GM18868 (cell line): ENCODE data around the gene MLLT3.

Source experiments
- ATAC-seq: cut with Tn5 transposase; IDR thresholded peaks from one replicate; pipeline ENCODE4 v1.9.1; 2021; ENCODE audit warnings: mild to moderate bottlenecking, moderate library complexity; ENCODE audit not compliant: unreplicated experiment

Gene MLLT3

GRCh38 chr9:20630241-20630943 lies 8.1 kb upstream of the MLLT3 start:
- no peak for ATAC-seq

- no peak for ATAC-seq
These were observed 2.7 kb upstream of the MLLT3 start for GRCh38 chr9:20625003-20625349.

GRCh38 chr9:20624201-20625002 lies 2.1 kb upstream of the MLLT3 start:
- peak; percentile 18 for ATAC-seq

- ATAC-seq = no peak
These were observed 1.4 kb upstream of the MLLT3 start for GRCh38 chr9:20623748-20624124.

GRCh38 chr9:20623021-20623747 lies 885 bp upstream of the MLLT3 start:
- no peak for ATAC-seq

- peak; percentile 5 for ATAC-seq
These were observed 599 bp downstream of the MLLT3 start for GRCh38 chr9:20621471-20622329.

- no peak for ATAC-seq
These were observed 1.4 kb downstream of the MLLT3 start for GRCh38 chr9:20620650-20621470.

- no peak for ATAC-seq
These were observed 2.7 kb downstream of the MLLT3 start for GRCh38 chr9:20619487-20620200.

GRCh38 chr9:20618361-20618802 lies 3.9 kb downstream of the MLLT3 start:
- ATAC-seq = no peak

GRCh38 chr9:20616808-20617207 lies 5.5 kb downstream of the MLLT3 start:
- no peak for ATAC-seq

GRCh38 chr9:20614602-20615216 lies 7.6 kb downstream of the MLLT3 start:
- no peak for ATAC-seq

- peak; percentile 48 for ATAC-seq
These were observed 10.5 kb downstream of the MLLT3 start for GRCh38 chr9:20611691-20612287.

GRCh38 chr9:20610591-20610990 lies 11.7 kb downstream of the MLLT3 start:
- no peak for ATAC-seq

- ATAC-seq = no peak
These were observed 13.7 kb downstream of the MLLT3 start for GRCh38 chr9:20608582-20608981.

- no peak for ATAC-seq
These were observed 15.6 kb downstream of the MLLT3 start for GRCh38 chr9:20606652-20607051.

- peak; percentile 75 for ATAC-seq
These were observed 17.7 kb downstream of the MLLT3 start for GRCh38 chr9:20604562-20604961.

- ATAC-seq = no peak
These were observed 18.6 kb downstream of the MLLT3 start for GRCh38 chr9:20603524-20604268.

- no peak for ATAC-seq
These were observed 21.0 kb downstream of the MLLT3 start for GRCh38 chr9:20601292-20601691.
